ENCODE data around the gene JAK1.

The JAK1 gene

GRCh38 chr1:64980745-64981600 lies 14.6 kb upstream of the JAK1 start:
- no peak for DNase-seq (ENCODE audit: low spot score)

- no peak for DNase-seq (ENCODE audit: low spot score)
These were observed 13.0 kb upstream of the JAK1 start for GRCh38 chr1:64979358-64979757.

DNA sequence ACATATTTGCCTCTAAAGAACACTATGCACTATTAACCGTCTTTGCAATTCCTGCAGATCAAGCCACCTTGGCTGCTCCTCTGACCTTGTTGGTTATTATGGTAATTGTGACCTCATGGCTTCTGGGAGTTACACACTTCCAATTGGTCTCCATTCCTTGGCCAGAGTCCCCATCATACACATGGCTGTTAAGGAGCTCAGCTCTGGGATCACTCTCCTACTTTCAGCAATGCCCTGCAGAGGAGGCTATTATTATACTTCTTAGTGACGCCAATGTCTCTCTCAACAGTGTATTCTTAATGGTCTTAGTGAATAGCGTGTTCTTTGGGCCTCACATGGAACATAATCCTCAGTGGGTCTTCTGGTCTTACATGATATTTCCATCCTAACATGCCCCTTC lies 10.0 kb upstream of the JAK1 start:
- DNase-seq (ENCODE audit: low spot score) = no peak

DNA sequence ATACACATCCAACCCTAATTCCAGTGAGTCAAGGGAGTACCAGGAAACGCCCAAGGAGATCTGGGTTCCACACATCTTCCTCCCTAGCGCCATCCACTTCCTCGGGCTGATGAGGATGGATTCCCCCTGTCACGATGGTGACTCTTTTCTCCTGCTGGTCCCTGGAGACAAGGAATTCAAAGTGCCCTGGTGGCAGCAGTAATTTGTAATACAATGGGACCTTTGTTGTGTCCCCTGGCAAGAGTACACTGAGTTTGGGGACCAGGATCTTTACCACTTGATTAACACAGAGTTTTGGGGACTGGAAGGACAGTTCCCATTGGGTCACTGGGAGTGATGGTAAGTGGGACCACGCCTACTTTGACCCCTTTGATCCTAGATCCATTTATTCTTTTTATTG lies 9.4 kb upstream of the JAK1 start:
- DNase-seq (ENCODE audit: low spot score) = no peak

DNA sequence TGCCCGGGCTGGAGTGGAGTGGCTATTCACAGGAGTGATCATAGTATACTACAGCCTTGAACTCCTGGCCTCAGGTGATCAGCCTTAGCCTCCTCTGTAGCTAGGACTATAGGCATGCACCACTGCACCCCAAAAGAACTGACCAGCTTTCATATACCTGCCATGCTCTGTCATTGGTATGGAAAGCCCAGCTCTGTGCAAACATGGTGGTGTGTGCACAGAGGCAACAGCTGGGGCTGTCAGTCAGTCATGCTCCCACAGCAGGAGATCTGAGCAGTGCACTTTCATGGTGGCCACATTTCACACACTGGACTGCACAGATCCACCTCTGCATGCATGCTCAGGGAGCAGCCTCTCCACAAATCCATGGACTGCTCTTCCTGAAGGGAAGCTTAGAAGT lies 8.8 kb upstream of the JAK1 start:
- no peak for DNase-seq (ENCODE audit: low spot score)

GRCh38 chr1:64974288-64974825 lies 8.0 kb upstream of the JAK1 start:
- no peak for DNase-seq (ENCODE audit: low spot score)

DNA sequence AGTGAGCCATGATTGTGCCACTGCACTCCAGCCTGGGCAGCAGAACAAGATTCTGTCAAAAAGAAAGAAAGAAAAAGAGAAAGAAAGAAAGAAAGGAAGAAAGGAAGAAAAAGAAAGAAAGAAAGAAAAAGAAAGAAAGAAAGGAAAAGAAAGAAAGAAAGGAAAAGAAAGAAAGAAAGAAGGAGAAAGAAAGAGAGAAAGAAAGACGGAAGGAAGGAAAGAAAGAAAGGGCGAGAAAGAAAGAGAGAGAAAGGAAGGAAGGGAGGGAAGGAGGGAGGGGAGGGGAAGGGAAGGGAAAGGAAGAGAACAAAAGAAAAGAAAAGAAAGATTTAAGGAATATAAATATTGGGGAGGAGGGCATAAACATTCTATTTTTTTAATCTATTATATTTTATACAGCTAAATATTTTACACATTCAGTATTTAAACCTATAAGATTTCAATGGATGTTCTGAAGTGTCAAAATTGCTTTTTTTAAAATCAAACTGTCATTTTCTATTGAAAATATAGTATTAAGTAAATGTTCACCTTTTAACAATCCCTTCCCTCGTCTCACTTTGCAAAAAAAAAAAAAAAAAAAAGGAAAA lies 6.8 kb upstream of the JAK1 start:
- DNase-seq (ENCODE audit: low spot score) = no peak

DNA sequence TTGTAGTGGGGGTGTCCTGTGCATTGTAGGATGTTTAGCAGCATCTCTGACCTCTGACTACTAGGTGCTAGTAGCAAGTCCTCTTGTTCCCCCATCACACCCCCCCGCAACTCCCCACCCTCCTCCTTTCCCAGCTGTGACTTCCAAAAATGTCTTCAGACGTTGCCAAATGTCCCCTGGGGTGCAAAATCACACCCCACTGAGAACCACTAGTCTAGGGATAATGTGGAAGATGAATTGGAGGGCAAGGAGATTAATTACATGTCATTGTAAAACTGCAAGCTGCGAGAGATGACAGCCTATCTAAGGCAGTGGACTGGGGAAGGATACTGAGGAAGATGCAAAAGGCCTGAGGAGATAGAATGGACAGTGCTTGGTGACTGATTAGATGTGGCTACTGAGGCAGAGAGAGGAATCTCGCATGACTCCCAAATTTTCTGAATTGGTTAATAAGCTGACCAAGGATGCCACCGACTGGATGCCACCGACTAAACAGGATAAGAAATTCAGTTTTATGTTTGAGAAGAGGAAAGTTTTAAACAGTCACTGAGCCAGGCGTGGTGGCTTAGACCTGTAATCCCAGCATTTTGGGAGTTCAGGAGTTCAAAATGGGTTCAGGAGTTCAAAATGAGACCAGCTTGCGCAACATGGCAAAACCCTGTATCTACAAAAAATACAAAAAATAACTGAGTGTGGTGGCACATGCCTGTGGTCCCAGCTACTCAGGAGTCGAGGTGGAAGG lies 3.1 kb upstream of the JAK1 start:
- no peak for DNase-seq (ENCODE audit: low spot score)

DNA sequence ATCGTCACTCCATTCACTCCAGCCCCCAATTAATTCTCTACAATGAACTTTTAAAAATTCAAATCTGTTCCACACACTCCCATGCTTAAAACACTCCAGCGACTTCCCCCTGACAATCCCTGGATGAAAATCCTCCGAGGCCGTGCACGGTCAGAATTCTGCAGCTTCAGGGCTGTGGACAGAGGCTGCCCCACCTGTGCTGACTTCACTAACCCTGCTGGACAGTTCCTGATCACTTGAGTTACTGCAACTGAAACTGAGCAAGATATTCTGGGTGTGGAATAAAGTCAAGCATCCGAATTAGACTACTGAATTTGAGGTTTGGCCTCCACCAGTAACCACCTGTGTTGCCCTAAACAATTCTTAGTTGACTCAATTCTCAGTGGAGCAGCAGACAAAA lies 1.0 kb upstream of the JAK1 start:
- no peak for DNase-seq (ENCODE audit: low spot score)

DNA sequence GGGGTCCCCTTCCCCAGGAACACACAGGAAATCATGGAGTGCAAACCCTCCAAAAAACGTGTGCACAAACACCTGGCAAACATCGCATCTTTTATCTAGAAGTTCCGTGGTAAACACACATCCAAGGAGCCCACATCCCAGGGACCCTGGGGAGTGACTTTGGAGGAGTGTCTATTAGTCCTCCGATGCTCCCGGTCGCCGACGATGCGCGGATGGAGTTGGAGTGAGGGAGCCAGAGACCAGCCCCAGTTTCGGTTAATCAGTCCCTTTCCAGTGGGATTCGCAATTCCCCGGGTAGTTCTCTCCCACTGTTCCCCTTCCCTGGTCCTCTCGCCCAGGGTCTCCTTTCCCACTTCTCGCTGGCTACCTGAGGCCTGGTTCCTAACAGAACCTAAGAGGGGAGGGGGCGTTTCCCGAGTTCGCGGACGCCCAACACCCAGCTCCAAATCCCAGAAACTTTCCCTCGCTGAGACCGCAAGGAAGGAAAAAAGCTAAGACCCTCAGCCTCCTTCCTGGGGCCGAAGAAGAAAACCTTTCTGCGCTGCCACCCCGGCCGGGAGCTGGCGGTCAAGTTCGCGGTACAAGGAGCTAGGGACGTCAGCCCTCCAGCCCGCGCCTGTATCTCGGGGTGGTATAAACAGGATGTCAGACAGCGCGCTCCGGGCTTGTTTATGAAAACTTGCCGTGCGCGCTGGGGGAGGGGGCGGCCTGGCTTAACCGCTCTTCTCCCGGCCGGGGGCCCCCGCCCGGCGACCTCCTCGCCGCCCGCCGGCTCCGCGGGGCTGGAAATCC lies 787 bp downstream of the JAK1 start:
- peak; percentile 85 for DNase-seq (ENCODE audit: low spot score)

- DNase-seq (ENCODE audit: low spot score) = peak; percentile 54
These were observed 2.9 kb downstream of the JAK1 start for GRCh38 chr1:64963466-64963865.

GRCh38 chr1:64962441-64962840 lies 3.9 kb downstream of the JAK1 start:
- peak; percentile 34 for DNase-seq (ENCODE audit: low spot score)

- DNase-seq (ENCODE audit: low spot score) = no peak
These were observed 4.4 kb downstream of the JAK1 start for GRCh38 chr1:64961923-64962322.

GRCh38 chr1:64960731-64961130 lies 5.6 kb downstream of the JAK1 start:
- peak; percentile 16 for DNase-seq (ENCODE audit: low spot score)

DNA sequence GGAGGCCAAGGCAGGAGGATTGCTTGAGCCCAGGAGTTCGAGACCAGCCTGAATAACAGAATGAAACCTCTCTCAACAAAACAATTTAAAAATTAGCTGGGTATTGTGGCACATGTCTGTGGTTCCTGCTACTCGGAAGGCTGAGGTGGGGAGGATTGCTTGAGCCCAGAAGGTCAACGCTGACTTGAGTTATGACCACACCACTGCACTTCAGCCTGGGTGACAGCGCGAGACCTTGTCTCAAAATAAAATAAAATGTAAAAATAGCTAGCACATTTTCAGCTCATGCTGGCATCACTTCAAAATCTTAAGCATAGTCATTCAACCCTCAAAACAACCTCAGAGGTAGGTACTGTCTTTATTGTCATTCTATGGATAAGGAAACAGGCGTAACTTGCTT lies 6.4 kb downstream of the JAK1 start:
- DNase-seq (ENCODE audit: low spot score) = no peak

DNA sequence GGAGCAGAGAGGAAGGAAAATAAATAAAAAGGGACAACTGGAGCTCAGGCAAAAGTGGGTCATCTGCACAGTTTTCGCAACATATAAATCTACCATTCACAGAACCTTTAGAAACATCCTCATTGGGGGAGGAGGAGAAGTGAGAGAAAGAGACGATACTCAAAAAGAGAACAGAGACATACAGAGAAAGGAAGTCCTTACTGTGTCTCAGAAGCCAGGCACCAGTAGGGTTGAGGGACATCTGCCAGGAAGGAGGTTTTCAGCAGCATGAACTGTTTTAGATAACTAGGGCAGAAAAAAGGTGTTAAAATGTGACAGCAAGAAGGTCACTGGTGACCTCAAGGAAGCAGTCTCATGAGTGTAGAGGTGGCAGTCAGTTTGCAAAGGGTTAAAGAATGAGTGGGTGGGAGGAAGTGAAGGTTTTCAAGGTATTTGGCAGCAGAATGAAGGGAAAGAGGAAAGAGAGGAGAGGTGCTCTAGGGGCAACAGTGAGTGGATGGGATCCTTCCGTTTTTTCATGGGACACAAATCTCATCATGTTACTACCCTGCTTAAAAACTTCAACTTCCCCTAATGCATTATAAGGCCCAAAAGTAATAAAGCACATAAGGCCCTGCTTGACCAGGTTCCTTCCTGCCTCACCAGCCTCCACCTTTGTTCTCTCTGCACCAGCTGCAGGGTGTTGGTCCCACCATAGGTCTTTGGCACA lies 9.5 kb downstream of the JAK1 start:
- peak; percentile 70 for DNase-seq (ENCODE audit: low spot score)

- DNase-seq (ENCODE audit: low spot score) = no peak
These were observed 10.2 kb downstream of the JAK1 start for GRCh38 chr1:64956010-64956640.

DNA sequence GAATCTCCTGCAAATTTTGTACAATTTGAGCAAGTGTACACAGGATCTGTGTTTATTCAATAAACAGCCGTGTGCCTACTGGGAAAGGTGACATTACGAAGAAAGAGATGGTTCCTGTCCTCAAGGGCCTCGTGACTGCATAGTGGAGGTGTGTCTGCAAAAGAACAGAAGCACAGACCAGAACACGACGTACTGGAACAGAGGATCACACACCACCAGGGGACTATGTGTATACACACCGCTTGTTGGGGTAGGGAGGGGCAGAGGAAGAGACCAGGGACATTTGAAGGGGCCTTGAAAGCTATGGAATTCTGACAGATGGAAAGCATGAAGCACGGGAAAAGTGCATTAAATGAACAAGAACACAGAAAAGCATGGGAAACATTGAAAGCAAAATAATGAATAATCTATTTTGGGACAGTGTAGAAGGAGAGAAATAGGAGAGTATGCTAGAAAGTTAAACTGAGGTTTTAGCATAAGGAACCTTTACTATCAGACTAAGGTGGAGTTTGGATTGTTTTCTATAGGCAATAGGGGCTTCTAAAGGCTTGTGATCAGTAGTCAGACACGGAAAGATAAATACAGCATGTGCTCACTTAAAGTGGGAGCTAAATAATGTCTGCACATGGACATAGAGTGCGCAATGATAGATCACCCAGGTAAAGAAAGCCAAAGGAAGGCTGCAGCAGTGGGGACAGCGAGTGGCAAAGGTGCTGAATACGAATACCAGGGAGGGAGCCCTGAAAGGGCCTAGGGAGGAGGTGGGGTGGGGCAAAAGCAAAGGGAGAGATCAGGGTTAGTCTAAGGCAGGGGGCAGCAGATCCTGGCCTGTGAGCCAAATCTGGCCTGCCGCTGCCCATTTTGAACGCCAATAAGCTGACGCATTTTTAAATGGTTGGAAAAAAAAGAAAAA lies 11.0 kb downstream of the JAK1 start:
- DNase-seq (ENCODE audit: low spot score) = no peak

DNA sequence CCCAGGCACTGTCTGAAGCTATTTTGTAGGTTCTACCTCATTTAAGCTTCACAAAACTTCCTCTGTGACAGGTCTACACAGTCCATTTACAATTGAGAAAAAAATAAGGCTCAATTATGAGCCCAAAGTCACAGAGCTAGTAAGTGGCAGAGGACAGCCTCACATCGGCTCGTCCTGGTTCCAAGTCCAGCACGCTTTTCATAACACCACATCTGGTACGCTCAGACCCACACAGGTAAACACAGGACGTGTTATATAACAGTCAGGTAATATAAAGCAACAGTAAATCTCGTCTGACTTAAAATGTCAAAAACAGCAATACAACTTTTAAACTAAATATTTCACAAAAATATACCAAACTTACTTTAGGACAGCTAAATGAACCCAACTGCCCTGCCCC lies 13.1 kb downstream of the JAK1 start:
- no peak for DNase-seq (ENCODE audit: low spot score)

- DNase-seq (ENCODE audit: low spot score) = no peak
These were observed 16.0 kb downstream of the JAK1 start for GRCh38 chr1:64950284-64950809.
